HepG2 (cell line): ENCODE measurements around the gene CDC37L1. TPM values are rescaled to one million over a fixed set of nuclear protein-coding genes. Genes with fewer than 3 reads are reported as not detected.
A peak's percentile ranks its signal among the peaks of the same experiment; 100 is the strongest.

ENCODE experiments used
- AGO2 ChIP-seq: fragments of 200-400 bp; formaldehyde crosslinking; optimal IDR thresholded peaks from 2 replicates; pipeline ENCODE3; 2017; ENCODE audit warnings: mild to moderate bottlenecking, low read depth, low read length, moderate library complexity
- FUBP1 ChIP-seq: sonication (generic); formaldehyde crosslinking; IDR thresholded peaks from 2 replicates; pipeline ENCODE4 v1.5.1; 2020; ENCODE audit warnings: missing genetic modification reagents, mild to moderate bottlenecking, borderline replicate concordance
- HMG20B ChIP-seq: conservative IDR thresholded peaks from 2 replicates; pipeline ENCODE4 v1.6.1; 2016; ENCODE audit warnings: missing genetic modification reagents, missing compliant biosample characterization
- JUNB ChIP-seq: sonication (generic); formaldehyde crosslinking; IDR thresholded peaks from 2 replicates; pipeline ENCODE4 v1.8.0; 2022; ENCODE audit warnings: missing genetic modification reagents, mild to moderate bottlenecking, borderline replicate concordance
- KDM1A ChIP-seq: IDR thresholded peaks from 2 replicates; pipeline ENCODE4 v1.6.1; 2016; ENCODE audit warnings: missing compliant biosample characterization
- KMT2B ChIP-seq: IDR thresholded peaks from 2 replicates; pipeline ENCODE4 v1.6.1; 2016; ENCODE audit warnings: missing genetic modification reagents, missing compliant biosample characterization
- MLXIP ChIP-seq: sonication (generic); formaldehyde crosslinking; IDR thresholded peaks from 2 replicates; pipeline ENCODE4 v1.9.0; 2021; ENCODE audit warnings: missing genetic modification reagents, borderline replicate concordance
- NCOA2 ChIP-seq: sonication (generic); formaldehyde crosslinking; IDR thresholded peaks from 2 replicates; pipeline ENCODE4 v1.8.0; 2022; ENCODE audit warnings: inconsistent platforms
- NR2F6 ChIP-seq, 2 experiments: IDR thresholded peaks; 2 replicates each; pipeline ENCODE4 v1.6.1; 2016; ENCODE audit warnings: antibody characterized with exemption in 1 of 2, mild to moderate bottlenecking in 1 of 2
- TFDP1 ChIP-seq: IDR thresholded peaks from 2 replicates; pipeline ENCODE4 v1.6.1; 2016; ENCODE audit warnings: missing compliant biosample characterization, missing genetic modification reagents, borderline replicate concordance
- ZNF10 ChIP-seq: sonication (generic); formaldehyde crosslinking; IDR thresholded peaks from 2 replicates; pipeline ENCODE4 v1.4.0; 2020; ENCODE audit warnings: mild to moderate bottlenecking, low read depth, missing genetic modification reagents, borderline replicate concordance
- ZNF280D ChIP-seq: sonication (generic); formaldehyde crosslinking; IDR thresholded peaks from 2 replicates; pipeline ENCODE4 v1.5.1; 2020; ENCODE audit warnings: mild to moderate bottlenecking, missing genetic modification reagents
- ZNF530 ChIP-seq: sonication (generic); formaldehyde crosslinking; IDR thresholded peaks from 2 replicates; pipeline ENCODE4 v1.5.0; 2020; ENCODE audit warnings: low read depth, mild to moderate bottlenecking, missing genetic modification reagents
- ZNF576 ChIP-seq: sonication (generic); formaldehyde crosslinking; IDR thresholded peaks from 2 replicates; pipeline ENCODE4 v1.4.0; 2020; ENCODE audit warnings: mild to moderate bottlenecking, missing genetic modification reagents
- ZNF691 ChIP-seq: sonication (generic); formaldehyde crosslinking; IDR thresholded peaks from 2 replicates; pipeline ENCODE4 v1.4.0; 2020; ENCODE audit warnings: missing genetic modification reagents, low read depth, mild to moderate bottlenecking, borderline replicate concordance
- polyA plus RNA-seq, 8 experiments: library from polyadenylated mRNA; depleted of rRNA in 3 of 8; stranded (reverse) in 7 of 8; unstranded in 1 of 8; fragments of >200 nt; fragmentation: Illumina TruSeq in 4 of 8; extraction: Trizol in 4 of 8; gene quantifications; 2 replicates each; pipeline versions ENCODE4 v1.2.1 to v1.2.3, GENCODE V29; 2011 to 2016; ENCODE audit warnings: low read depth in 4 of 8, missing spikeins in 1 of 8, mixed read lengths in 1 of 8; ENCODE audit not compliant: insufficient read depth in 1 of 8
- total RNA-seq, 5 experiments: library from RNA; depleted of rRNA; stranded (reverse); fragments of >200 nt; fragmentation: Illumina TruSeq; extraction: Trizol; gene quantifications; 2 replicates each; pipeline ENCODE4 v1.2.3, GENCODE V29; 2016; ENCODE audit warnings: low read depth in 1 of 5

CDC37L1 gene
- total and polyA plus RNA-seq, 2 of the 13 experiments (the other 11 are each of a cell fraction or from before 2014, with no cell fraction given): 5.5 to 17.0 TPM

- TF ChIP-seq ZNF691 (CRISPR knock-in tag): no peak; the same call in 1 of the 2 replicates
- TF ChIP-seq NCOA2 (CRISPR knock-in tag): peak; percentile 31; the same call in 1 of the 2 replicates
- no peak for TF ChIP-seq ZNF576 (CRISPR knock-in tag)
- peak; percentile 28; the same call in 1 of the 2 replicates for TF ChIP-seq KMT2B (CRISPR knock-in tag)
- peak; percentile 67; the same call in 1 of the 2 replicates for TF ChIP-seq FUBP1
- TF ChIP-seq ZNF280D (CRISPR knock-in tag): 0 out of 2 replicates have a peak, but pooled peaks have one; percentile 45
- TF ChIP-seq AGO2: peak; percentile 86
- TF ChIP-seq HMG20B (CRISPR knock-in tag): 0 out of 2 replicates have a peak, but pooled peaks have one; percentile 45
- no peak for TF ChIP-seq JUNB (CRISPR knock-in tag)
- TF ChIP-seq ZNF10: no peak
- no peak for TF ChIP-seq MLXIP (CRISPR knock-in tag)
- no peak for TF ChIP-seq NR2F6 (IDR thresholded peaks at IDR 0.05)
- TF ChIP-seq NR2F6 (CRISPR knock-in tag; IDR thresholded peaks at IDR 0.05): peak; percentile 48; the same call in 1 of the 2 replicates
- TF ChIP-seq ZNF530 (CRISPR knock-in tag): no peak
- TF ChIP-seq TFDP1 (CRISPR knock-in tag): peak; percentile 25; the same call in 1 of the 2 replicates
- TF ChIP-seq KDM1A (CRISPR knock-in tag): peak; percentile 49; the same call in 1 of the 2 replicates
These were observed 17.0 kb upstream of the CDC37L1 start, which contains the start of gene PLPP6 (continued) for GRCh38 chr9:4662108-4662988.
